Keratinocyte (primary cell): ENCODE data around the gene VPS50. TPM values are rescaled to one million over a fixed set of nuclear protein-coding genes. Genes with fewer than 3 reads are reported as not detected.

ENCODE experiments used
- DNase-seq: peaks from one replicate; pipeline ENCODE4 v3.0.0-alpha.2; 2011; ENCODE audit warnings: low read depth, missing footprints, low spot score
- FAIRE-seq: peaks from 2 replicates; lab custom pipeline; 2011; peaks lifted over from hg19 to GRCh38; lab: Jason Lieb, UNC
- H2AFZ ChIP-seq: 2 replicates; pipeline ENCODE4 v1.6.0; 2012; ENCODE audit warnings: low read length, control low read depth, inconsistent platforms; ENCODE audit not compliant: control insufficient read depth
- H3K27ac ChIP-seq: 2 replicates; pipeline ENCODE4 v1.5.1; 2011; ENCODE audit warnings: low read length; ENCODE audit not compliant: control insufficient read depth, insufficient read depth
- H3K27me3 ChIP-seq: 3 replicates; pipeline ENCODE4 v1.6.0; 2011; ENCODE audit warnings: low read length; ENCODE audit not compliant: control insufficient read depth, insufficient read depth; ENCODE audit errors: extremely low read depth
- H3K36me3 ChIP-seq, 2 experiments: 2 replicates in 1 of 2; 3 replicates in 1 of 2; pipeline ENCODE4 v1.5.1; 2011; ENCODE audit warnings: low read length in 2 of 2, mild to moderate bottlenecking in 1 of 2; ENCODE audit not compliant: control insufficient read depth in 2 of 2, insufficient read depth in 2 of 2; ENCODE audit errors: extremely low read depth in 1 of 2
- H3K4me1 ChIP-seq: 3 replicates; pipeline ENCODE4 v1.5.1; 2011; ENCODE audit warnings: low read length; ENCODE audit not compliant: control insufficient read depth, insufficient read depth; ENCODE audit errors: extremely low read depth
- H3K4me2 ChIP-seq: 3 replicates; pipeline ENCODE4 v1.6.0; 2011; ENCODE audit warnings: low read depth, low read length; ENCODE audit not compliant: control insufficient read depth, insufficient read depth; ENCODE audit errors: extremely low read depth
- H3K4me3 ChIP-seq, 3 experiments: fragments of 200-600 bp in 1 of 3; sonication (generic) in 1 of 3; 2 replicates in 2 of 3; 3 replicates in 1 of 3; pipeline ENCODE4 v1.5.1; 2011 to 2016; ENCODE audit warnings: low read length in 3 of 3, mild to moderate bottlenecking in 3 of 3, control low read depth in 2 of 3, inconsistent platforms in 1 of 3, low read depth in 1 of 3, mixed read lengths in 1 of 3, mixed run types in 1 of 3, moderate library complexity in 1 of 3; ENCODE audit not compliant: control insufficient read depth in 2 of 3, insufficient read depth in 2 of 3; ENCODE audit errors: extremely low read depth in 1 of 3
- H3K79me2 ChIP-seq: 2 replicates; pipeline ENCODE4 v1.6.0; 2012; ENCODE audit warnings: low read length; ENCODE audit not compliant: control insufficient read depth, insufficient read depth
- H3K9ac ChIP-seq: 3 replicates; pipeline ENCODE4 v1.6.0; 2011; ENCODE audit warnings: low read length; ENCODE audit not compliant: control insufficient read depth, insufficient read depth; ENCODE audit errors: extremely low read depth
- H3K9me1 ChIP-seq: 3 replicates; pipeline ENCODE4 v1.6.0; 2011; ENCODE audit warnings: low read length; ENCODE audit not compliant: control insufficient read depth, insufficient read depth; ENCODE audit errors: extremely low read depth
- H3K9me3 ChIP-seq: 2 replicates; pipeline ENCODE4 v1.5.1; 2012; ENCODE audit warnings: low read depth, low read length; ENCODE audit not compliant: control insufficient read depth
- H4K20me1 ChIP-seq: 3 replicates; pipeline ENCODE4 v1.6.0; 2011; ENCODE audit warnings: low read length; ENCODE audit not compliant: control insufficient read depth, insufficient read depth; ENCODE audit errors: extremely low read depth
- EZH2 ChIP-seq: IDR thresholded peaks from one replicate; pipeline ENCODE4 v1.6.1; 2012; ENCODE audit warnings: inconsistent platforms, mild to moderate bottlenecking, low read length, moderate library complexity
- dilution Hi-C: fragments of 300-500 bp; cut with MboI; formaldehyde crosslinking; loops from one replicate; pipeline ENCODE4 v1.7.0; 2020; ENCODE audit warnings: low sequenced_read_pairs; ENCODE audit not compliant: extremely low pct_ligation_motif_present
- polyA plus RNA-seq, 5 experiments: library from polyadenylated mRNA; depleted of rRNA in 3 of 5; stranded (reverse) in 3 of 5; stranded (forward) in 1 of 5; unstranded in 1 of 5; fragments of >200 nt; gene quantifications; 1 replicate in 1 of 5; 2 replicates in 3 of 5; 3 replicates in 1 of 5; pipeline versions ENCODE4 v1.2.1 to v1.2.3, GENCODE V29; 2011 to 2012; ENCODE audit warnings: missing spikeins in 2 of 5, low read depth in 1 of 5, low replicate concordance in 1 of 5
- TF ChIP-seq, protein P1 (sequence below), 3 experiments: IDR thresholded peaks in 1 of 3; conservative IDR thresholded peaks in 1 of 3; optimal IDR thresholded peaks in 1 of 3; 2 replicates in 2 of 3; 3 replicates in 1 of 3; pipeline versions ENCODE3 to v1.5.1; 2011; ENCODE audit warnings: low read length in 3 of 3, mild to moderate bottlenecking in 3 of 3, moderate library complexity in 2 of 3, control low read depth in 1 of 3, inconsistent platforms in 1 of 3; ENCODE audit not compliant: insufficient read depth in 2 of 3; ENCODE audit errors: extremely low read depth in 1 of 3

Gene VPS50
- polyA plus RNA-seq, 1 donor (not counting 4 experiments of a cell fraction or from before 2014, with no cell fraction given) = 17.0 TPM

DNA sequence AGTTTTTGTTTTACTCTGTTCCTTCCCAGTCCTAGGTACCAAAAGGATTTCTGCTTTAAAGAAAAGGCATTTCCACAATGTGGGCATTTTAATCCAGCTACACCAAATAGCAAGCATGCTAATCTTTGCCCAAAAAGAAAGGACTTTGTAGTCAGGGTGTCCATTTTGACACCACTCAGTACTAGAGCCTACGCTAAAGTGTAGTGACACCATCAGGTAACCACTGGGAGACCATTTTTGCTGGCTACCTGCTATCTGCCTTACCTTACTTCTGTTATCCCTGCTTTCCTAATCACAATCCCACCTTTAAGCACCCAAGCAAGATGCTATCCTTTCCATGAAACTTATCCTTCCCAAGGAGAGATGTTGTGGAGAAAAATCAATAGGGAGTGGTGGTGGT lies 129.7 kb downstream of the VPS50 start:
- FAIRE-seq (no peak), DNase-seq (no peak)
- no peak overlapping the region for H3K9ac ChIP-seq
- no peak overlapping the region for H3K27ac ChIP-seq
- H3K9me3 ChIP-seq = no peaks in the 10 kb centered on the region
- dilution Hi-C loops = no loop called here
- H3K27me3 ChIP-seq = no peaks in the 10 kb centered on the region
- no peaks in the 10 kb centered on the region for H3K4me1 ChIP-seq
- no peaks in the 10 kb centered on the region for H3K79me2 ChIP-seq
- no peak for TF ChIP-seq EZH2
- TF ChIP-seq, protein P1, sequence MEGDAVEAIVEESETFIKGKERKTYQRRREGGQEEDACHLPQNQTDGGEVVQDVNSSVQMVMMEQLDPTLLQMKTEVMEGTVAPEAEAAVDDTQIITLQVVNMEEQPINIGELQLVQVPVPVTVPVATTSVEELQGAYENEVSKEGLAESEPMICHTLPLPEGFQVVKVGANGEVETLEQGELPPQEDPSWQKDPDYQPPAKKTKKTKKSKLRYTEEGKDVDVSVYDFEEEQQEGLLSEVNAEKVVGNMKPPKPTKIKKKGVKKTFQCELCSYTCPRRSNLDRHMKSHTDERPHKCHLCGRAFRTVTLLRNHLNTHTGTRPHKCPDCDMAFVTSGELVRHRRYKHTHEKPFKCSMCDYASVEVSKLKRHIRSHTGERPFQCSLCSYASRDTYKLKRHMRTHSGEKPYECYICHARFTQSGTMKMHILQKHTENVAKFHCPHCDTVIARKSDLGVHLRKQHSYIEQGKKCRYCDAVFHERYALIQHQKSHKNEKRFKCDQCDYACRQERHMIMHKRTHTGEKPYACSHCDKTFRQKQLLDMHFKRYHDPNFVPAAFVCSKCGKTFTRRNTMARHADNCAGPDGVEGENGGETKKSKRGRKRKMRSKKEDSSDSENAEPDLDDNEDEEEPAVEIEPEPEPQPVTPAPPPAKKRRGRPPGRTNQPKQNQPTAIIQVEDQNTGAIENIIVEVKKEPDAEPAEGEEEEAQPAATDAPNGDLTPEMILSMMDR (optimal IDR thresholded peaks at IDR 0.05 in 1 of 3, IDR thresholded peaks at IDR 0.05 in 1 of 3, conservative IDR thresholded peaks at IDR 0.05 in 1 of 3; ENCODE audit: extremely low read depth in 1 of 3, insufficient read depth in 2 of 3, low read length in 3 of 3) = no peak
- no peaks in the 10 kb centered on the region for H4K20me1 ChIP-seq
- no peaks in the 10 kb centered on the region for H3K9me1 ChIP-seq
- peaks cover 0 to 1% of the 10 kb centered on the region in 2 experiments for H3K36me3 ChIP-seq
- H2AFZ ChIP-seq = no peak overlapping the region
- H3K4me3 ChIP-seq = no peak overlapping the region
- no peak overlapping the region for H3K4me2 ChIP-seq

DNA sequence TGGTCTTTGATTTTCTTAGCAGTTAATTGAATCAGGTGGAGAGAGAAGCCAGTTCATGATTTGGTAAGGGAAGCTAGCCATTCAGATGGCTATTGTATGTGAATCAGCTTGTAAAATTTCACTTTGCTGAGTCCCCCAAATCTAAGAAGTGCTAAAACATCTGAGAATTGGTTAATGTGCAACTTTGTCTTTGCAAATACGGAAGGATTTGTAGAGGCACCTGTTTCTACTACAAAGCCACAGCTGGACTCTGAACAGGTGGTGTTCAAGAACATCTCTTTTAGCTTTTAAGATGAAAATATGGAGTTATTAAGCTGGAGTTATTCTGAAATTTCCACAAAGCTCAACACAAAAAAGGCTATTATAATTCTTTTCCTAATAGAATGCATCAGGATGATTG lies 132.6 kb downstream of the VPS50 start:
- Histone ChIP-seq H3K9ac (no peak overlapping the region), H3K9me3 (no peaks in the 10 kb centered on the region), H3K4me2 (no peak overlapping the region), H3K4me1 (no peaks in the 10 kb centered on the region), H3K4me3 (no peak overlapping the region), H3K79me2 (no peaks in the 10 kb centered on the region), H4K20me1 (no peaks in the 10 kb centered on the region), H3K27me3 (no peaks in the 10 kb centered on the region), H2AFZ (no peak overlapping the region), H3K27ac (no peak overlapping the region), H3K9me1 (no peaks in the 10 kb centered on the region), H3K36me3 (no peaks in the 10 kb centered on the region)
- no peak for TF ChIP-seq EZH2
- TF ChIP-seq, protein P1 (optimal IDR thresholded peaks at IDR 0.05 in 1 of 3, IDR thresholded peaks at IDR 0.05 in 1 of 3, conservative IDR thresholded peaks at IDR 0.05 in 1 of 3; ENCODE audit: extremely low read depth in 1 of 3, insufficient read depth in 2 of 3, low read length in 3 of 3) = no peak
- FAIRE-seq = no peak
- dilution Hi-C loops = no loop called here
- DNase-seq = no peak
